HepG2 (cell line): ENCODE results near the gene TMPRSS15.

ENCODE experiments used
- CBFB ChIP-seq: sonication (generic); formaldehyde crosslinking; IDR thresholded peaks from 2 replicates; pipeline ENCODE4 v1.4.0; 2020; ENCODE audit warnings: missing genetic modification reagents
- PHF8 ChIP-seq: sonication (generic); formaldehyde crosslinking; IDR thresholded peaks from 2 replicates; pipeline ENCODE4 v1.5.0; 2020; ENCODE audit warnings: missing genetic modification reagents
- ZNF788 ChIP-seq: sonication (generic); formaldehyde crosslinking; IDR thresholded peaks from 2 replicates; pipeline ENCODE4 v1.5.0; 2020; ENCODE audit warnings: mild to moderate bottlenecking, missing genetic modification reagents, borderline replicate concordance

DNA sequence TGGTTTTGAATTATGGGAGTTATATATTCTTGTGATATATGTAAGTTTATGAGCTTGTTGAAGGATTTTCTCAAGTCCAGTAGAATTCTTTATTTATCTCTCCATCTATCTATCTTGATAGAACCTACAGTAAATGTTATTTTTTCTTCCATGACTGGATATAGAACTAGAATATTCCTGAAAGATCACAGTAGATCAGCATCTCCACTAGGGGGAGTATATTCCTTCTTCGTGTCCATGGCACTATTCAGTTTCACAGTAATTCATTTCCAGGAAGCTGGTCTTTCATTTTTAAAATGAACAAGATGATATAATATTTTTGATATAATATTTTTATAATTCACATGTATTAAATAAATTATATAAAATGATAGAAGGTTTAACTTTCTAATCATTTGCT lies 18.8 kb downstream of the TMPRSS15 start:
- TF ChIP-seq CBFB (CRISPR knock-in tag) (no peak), PHF8 (CRISPR knock-in tag) (no peak), ZNF788 (no peak)
